Fibroblast of skin of right biceps (primary cell): ENCODE data around the gene ARL6IP6.
"Not testable (repeated sequence)": the region's sequence is repeated elsewhere in the genome, so short reads cannot be mapped to it uniquely, and the experiment has no call there.

Source experiments
- DNase-seq: peaks from one replicate; pipeline ENCODE4 v3.0.0-alpha.2; 2013

The ARL6IP6 gene

DNA sequence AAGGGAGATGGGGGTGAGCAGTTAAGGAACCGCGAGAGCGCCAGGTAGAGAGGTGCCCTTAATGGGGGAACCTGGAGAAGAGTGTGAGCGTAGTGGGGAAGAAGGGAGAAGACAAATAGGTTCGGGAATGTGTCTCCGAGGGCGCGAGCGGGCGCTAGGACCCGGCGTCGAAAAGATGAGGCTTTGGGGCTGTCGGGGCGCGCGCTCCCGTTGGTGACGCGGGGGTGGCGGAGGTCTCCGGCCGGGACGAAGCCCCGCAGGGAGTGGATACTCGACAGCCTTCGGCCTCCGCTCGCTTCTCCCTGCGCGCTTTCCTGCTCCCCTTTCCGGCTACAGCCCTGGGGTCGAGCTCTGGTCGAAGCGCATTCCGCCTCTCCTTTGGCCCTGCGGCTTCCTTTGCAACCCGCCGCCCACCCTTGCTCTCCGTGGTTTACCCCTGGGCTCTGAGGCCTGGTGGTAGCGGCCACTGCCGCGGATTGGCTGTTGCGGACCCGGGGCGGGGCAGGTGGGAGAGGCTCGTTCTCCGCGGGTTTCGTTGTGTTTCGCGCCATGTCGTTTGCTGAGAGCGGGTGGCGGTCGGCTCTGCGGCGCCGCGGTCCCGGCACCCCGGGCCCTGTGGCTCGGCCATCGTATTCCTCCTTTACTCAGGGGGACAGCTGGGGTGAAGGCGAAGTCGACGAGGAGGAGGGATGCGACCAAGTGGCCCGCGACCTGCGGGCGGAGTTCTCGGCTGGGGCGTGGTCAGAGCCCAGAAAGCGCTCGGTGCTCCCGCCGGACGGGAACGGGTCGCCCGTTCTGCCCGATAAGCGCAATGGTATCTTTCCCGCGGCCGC lies at the start of gene ARL6IP6:
TSS of gene ARL6IP6 (plus strand) at position 545 of the 833 bp plus-strand sequence. CDS start at position 550, 5 bp downstream.
- peak; percentile 92 for DNase-seq

DNA sequence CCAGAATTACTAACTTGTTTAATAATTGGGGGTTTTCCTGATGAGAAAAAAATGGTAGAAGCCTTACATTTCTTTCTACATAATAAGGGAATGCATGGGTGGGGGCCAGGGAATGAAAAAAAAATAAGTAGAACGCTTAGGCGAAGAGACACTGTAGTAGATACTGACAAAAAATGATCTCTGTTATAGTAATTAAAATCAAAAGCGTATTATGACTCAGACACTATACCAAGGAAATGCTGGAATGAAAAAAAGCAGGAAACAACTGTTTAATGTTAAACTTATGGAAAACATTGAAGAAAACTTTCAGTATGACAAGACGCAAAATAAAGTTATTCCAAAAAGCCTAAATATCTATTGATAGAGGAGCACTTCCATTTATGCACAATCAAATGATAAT lies 44.1 kb upstream of the ARL6IP6 start:
- DNase-seq: no peak

DNA sequence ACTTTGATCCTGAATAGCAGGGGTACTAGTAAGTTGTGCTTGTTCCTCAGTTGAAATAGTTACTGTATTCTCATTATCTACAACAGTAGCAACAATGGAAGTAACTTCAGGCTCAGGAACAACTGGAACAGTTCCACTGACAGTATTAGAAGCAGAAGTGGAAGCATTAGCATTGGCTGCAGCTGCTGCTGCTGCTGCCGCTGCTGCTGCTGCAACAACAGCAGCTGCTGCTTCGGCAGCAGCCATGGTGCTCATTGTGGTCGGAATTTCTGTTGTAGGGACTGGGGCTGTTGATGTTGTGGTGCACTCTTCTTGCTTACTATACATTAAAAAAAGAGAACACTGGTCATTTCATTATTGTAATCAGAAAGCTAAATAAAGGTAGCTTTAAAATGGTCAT lies 42.0 kb upstream of the ARL6IP6 start:
- no peak for DNase-seq

DNA sequence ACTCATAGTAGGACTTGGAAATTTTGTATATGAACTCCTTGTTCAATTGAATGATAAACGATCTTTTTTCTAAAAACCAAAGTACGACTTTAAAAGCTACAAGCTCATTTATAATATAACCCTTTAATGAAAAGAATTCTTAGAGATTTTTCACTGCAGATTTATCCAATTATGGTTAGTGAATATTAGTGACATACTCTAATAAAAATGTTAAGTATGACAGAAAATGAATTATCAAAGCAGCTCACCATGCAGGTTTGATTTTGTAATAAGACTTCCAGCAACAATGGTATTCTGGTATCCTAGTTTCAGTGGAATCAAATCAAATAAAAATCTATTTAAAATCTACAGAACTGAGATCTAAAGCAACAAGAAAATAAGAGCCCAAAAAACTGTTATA lies 39.6 kb upstream of the ARL6IP6 start:
- DNase-seq: peak; percentile 5

DNA sequence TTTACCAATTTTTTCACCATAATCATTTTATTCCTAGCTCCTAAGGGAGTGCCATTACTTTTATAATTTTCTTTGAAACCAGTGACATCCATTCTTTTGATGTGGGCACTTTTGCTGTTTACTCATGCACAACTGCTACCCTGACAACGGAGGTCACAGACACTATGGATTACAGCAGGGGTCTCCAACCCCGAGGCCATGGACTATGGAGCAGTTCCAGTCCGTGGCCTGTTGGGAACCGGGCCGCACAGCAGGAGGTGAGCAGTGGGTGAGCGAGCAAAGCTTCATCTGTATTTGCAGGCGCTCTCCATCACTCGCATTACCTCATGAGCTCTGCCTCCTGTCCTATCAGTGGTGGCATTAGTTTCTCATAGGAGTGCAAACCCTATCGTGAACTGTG lies 35.8 kb upstream of the ARL6IP6 start:
- no peak for DNase-seq

DNA sequence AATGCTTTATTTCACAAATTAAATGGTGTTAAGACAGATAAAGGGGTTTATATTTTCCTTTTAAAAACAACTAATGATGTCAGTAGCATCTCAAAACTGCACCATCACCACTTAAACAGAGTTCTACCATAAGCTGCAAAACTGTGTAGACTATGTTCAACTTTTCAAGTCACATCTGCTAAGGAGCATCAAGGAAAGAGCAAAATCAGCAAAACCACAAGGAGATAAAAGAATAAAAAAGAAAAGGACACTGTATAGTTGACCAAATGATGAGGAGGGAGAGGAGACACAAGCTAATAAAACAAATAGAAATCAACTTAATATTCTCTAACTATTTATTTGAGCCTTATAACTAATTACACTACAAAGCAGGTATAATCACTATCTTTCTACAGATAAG lies 35.0 kb upstream of the ARL6IP6 start:
- no peak for DNase-seq

DNA sequence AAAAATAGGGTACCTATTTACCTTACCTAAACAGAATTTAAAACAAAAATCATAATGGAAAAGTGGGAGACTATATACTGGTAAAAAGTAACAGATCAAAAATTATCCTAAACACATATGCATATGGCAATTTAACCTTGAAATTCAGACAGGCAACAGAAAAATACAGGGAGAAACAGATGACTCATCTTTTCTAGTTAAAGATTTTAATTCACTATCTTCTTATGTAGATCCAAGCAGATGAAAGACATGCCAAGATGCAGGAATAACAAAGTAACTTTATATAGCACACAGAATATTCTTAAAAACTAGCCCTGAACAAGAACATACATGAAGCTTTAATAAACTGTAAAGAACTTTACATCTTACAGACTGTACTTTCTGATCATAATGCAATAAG lies 32.1 kb upstream of the ARL6IP6 start:
- DNase-seq: no peak

DNA sequence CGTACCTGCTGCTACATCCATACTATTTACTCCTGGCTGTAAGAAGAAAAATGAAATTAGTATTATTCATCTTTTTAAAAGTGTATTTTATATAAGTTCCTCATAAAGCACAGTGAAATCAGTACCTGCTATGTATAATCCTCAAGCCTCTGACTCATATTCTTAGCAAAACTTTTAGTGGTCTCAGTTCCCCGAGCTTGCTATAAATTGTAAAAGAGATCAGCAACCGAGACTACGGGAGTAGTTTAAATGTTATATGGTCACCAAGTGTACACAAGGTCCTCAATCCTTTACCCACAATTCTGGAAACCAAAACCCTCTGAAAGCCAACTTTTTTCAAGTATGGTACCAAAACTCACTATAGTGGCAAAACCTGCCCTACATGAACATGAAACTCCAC lies 25.4 kb upstream of the ARL6IP6 start:
- DNase-seq: no peak

DNA sequence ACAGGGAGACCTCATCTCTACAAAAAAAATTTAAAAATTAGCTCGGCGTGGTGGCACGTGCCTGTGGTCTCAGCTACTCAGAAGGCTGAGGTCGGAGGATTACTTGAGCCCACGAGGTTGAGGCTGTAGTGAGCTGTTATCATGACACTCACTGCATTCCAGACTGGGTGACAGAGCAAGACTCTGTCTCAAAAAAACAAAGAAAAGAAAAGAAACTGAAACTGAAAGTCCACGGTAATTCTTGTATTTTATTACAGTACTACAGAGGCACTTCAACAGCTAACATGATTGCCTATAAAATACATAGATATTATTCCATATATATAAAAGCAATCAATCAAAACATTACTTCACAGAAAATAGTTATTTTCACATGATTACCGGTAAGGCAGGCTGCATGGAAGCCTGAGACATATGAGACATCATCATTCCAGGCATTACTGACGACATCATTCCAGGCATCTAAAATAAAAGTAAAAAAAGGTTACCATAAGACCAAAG lies 24.2 kb upstream of the ARL6IP6 start:
- peak; percentile 77 for DNase-seq

DNA sequence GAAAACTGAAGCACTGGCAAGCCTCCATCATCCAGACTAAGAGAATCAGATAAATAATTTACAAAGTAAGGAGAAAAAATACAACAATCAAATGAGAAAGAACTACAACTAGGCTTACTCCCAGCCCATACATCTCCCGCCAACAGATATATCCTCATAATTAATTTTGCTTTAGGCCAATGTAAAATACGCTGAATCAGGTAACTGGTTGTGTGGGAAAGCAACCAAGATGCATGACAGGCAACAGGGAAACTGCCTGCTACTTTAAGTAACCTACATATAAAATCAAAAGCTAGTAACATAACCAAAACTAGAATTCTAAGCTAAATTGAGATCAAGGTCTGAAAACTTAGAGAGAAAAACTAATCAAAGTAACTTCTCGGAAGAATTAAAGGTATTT lies 22.7 kb upstream of the ARL6IP6 start:
- DNase-seq: no peak

DNA sequence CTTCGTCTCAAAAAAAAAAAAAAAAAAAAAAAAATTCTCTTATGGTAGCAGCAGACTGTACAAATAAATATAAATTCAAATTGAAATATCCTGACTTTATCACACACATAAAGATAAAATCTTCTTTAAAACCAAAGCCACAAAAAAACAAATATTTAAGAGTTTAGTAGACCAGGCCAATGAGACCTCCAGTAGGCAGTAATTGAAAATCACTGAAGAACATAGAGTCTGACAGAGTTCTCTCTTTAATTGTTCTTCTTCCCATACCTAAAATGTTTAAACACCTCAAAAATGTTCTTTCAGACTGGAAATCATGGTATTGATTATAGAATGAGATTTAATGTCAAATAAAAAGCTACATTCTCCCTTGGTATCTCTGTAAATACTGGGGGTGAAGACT lies 21.9 kb upstream of the ARL6IP6 start:
- DNase-seq: peak; percentile 25

DNA sequence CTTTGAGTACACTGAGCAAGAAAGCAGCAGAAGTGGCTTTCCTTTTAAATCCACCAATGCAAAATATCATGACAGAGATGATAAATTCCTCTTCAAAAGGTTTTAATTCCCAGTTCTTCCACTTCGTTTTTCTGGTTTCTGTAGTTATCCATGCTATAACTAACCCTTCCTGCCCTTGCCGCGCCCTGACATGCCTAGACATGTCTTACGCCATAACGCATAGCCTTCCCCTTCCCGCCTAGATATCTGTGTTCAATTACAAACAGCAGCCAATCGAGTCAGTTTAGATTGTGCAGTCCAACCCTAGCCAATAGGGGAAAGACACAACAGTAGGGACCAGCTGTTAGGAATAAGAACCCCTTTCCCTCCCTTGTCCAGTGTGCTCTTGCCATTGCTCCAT lies 17.2 kb upstream of the ARL6IP6 start:
- DNase-seq: no peak

DNA sequence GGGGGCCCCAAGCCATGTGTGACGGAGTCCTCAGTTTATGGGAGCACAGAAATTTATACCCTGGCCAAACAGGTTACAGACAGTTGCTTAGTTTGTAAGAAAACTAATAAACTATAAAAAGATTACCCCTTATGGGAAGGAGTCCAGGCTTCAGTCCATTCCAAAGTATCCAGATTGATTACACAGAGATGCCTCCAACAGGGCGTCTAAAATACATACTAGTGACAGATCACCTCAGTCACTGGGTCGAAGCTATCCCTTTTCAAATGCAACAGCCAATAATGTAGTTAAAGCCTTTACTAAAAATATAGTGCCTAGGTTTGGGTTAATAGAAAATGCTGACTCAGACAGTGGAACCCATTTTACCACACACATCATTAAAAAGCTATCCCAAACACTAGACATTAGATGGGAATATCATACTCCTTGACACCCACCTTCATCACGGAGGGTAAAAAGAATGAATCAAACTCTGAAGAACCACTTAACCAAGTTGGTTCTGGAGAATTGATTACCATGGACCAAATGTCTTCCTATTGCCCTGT lies 11.9 kb upstream of the ARL6IP6 start:
- DNase-seq: no peak

DNA sequence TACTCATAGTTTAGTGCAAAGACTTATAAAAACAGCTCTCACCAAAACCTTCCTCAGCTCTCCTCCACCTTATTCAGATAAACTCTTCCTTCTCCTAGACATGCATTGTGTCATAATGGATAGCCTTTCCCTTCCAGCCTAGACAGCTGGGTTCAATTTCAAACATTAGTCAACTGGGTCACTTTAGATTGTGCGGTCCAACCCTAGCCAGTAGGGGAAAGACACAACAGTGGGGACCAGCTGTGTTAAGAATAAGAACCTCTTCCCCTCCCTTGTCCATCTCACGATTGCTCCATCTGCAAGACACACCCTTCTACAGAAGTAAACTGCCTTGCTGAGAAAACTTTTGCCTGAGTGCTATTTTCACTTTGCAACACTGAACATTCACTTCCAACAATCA lies 9.7 kb upstream of the ARL6IP6 start:
- DNase-seq: no peak

DNA sequence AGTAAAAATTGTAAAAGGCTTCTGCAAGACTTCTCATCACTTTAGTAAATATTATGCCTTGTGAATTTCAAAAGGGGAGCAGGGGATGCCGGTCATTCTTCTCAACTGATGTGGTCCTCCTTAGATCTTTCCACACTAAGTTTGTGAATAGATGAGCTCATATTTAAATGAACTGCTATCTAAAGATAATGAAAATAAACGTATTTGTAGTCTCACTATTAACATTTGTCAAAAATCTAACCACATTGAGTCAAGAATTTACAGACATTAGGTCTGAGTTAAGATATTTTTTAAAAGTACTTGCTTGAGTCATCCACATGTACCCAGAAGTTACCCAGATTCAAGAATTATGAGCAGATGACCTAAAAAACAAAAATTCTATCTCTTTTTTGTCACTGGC lies 7.7 kb upstream of the ARL6IP6 start:
- DNase-seq: peak; percentile 34

DNA sequence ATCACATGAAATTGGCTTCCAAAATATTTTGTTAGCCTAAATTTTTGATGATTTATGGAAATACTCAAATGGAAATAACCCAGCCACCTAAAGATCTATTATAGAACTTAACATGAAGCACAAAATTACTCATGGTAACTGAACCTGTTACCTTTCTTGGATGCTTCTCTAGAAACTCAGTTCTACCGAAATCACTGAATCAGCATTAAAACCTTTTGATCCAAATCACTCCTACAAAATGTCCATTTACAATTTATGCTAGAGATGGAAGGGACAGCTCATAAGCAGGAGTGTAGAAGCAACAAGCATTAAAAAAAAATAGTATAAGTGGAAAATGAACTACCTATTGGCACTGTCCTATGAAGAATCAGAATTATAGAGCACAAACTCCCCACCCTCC lies 3.3 kb upstream of the ARL6IP6 start:
- no peak for DNase-seq

DNA sequence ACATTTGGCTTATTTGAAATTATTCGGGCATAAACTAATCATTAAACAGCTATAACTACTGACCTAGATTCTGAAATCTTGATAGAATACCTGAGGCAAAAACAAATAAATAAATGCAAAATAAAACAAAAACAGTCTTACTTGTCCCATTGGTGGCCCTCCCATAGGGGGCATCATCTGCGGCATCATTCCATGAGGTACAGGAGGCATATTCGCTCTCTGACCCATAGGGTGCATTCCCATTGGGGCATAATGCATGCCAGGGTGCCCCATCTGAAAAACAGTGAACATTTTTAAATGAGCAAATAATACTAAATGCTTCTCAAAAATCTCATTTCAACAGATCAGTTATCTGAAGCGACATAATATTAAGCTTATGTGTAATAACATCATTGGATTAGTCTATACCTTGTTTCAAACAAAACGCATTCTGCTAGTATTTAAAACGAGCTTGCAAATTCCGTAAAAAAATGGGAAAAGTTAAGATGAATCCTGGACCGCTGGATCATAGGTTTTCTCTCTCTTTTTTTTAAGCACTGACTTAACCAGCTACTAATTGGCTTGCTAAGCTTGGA lies 2.5 kb upstream of the ARL6IP6 start:
- peak; percentile 30 for DNase-seq

DNA sequence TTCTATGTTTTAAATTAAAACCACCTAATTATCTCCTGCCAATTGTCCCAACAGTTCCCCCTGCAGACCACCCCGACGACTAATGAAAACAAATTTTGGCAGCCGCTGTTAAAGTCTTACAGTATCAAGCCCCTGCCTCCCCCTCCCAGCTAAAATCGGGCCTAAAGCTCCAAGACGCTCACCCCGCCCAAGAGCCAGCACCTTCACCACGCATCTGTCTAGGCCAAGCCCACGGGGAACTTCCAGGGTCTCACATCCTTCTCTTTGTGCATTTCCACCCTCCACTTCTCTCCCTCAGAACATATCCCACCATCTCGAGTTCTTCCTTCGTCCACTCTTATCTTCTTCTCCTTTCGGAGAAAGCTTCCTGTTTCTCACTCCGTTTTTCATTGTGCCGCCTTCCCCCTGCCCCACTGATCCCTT lies 1.6 kb upstream of the ARL6IP6 start:
- peak; percentile 24 for DNase-seq

DNA sequence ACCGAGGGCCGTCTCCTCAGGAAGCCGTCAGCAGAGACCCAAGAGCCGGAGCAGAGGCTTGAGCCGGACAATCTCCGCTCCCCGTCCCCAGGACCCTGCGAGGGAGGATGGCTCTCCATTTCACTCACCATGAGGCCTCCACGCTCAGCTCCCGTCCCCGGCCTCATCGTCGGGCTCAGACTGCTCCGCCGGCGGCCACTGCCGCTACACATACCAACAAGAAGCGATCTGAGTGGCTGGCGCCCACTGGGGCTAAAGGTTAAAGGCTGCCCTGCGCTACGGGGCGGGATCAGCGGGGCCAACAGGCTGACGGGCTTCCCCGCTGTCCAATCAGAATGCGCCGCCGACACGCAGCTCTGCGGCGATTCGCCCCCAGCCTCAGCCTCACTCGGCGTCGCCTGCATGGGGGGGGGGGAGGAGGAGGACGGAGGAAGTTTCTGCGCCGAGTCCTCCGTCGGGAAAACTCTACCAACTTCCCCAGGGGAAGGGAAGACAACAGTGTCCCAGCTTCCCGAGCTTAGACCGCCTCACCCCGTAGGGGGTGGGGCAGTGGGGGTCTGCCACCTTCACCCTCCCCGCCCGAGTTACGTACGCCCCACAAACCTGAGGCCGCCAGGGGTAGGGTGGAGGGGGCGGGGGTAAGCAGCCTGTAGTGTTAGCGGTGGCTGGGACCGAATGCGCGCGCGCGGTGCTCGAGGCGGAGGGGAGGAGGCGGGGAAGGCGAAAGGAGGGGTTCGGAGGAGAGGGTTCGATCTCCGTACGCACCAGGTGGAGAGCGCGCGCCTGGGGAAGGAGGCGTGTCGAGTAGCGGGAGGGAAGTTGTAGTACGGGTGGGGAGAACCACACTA lies 968 bp upstream of the ARL6IP6 start, which contains the start of gene PRPF40A:
TSS of gene PRPF40A (minus strand) at position 234 of the 848 bp plus-strand sequence. CDS start at position 212, 22 bp downstream.
- DNase-seq: peak; percentile 98

DNA sequence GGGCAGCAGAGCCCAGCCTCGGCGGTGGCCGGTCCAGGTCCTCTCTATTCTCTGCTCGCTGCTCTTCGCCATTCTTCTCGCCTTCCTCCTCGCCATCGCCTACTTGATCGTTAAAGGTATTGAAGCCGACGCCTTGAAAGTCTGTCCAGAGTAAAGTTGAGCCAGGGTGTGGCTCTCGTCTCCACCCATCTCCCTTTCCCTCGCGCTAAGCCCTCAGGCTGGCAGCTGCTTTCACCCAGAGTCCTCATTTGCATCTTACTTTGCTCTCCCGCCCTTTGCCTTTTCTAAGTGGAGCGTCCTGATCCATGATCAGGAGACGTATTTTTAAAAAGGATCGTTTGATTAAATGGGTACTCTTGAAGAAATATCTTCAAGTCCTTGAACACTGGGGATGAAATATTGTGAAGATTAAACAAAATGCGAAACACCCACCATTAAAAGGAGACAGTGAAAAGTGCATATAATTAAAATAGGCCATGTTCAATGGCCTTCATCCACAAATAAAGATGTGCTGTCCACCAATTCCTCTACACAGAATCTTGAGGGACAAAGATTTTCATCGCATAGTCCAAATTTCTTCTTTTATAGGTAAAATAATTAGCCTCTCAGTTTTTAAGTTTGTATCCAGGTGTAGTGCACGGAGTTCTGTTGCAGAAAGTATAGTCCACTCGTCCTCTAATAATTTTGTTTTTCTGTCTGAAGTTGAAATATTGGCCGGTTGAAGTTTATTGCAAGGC lies 657 bp downstream of the ARL6IP6 start:
- DNase-seq: peak; percentile 25

DNA sequence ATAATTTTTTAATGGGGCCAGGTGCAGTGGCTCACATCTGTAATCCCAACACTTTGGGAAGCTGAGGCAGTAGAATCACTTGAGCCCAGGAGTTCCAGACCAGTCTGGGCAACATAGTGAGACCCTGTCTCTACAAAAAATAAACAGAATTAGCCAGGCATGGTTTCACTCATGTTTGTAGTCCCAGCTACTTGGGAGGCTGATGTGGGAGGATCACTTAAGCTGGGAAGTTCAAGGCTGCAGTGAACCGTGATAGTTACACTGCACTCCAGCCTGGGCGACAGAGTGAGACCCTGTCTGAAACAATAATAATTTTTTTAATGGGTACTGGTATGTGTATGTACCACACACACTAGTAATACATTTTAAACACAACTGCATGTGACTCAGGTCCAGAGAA lies 2.4 kb downstream of the ARL6IP6 start:
- no peak for DNase-seq

DNA sequence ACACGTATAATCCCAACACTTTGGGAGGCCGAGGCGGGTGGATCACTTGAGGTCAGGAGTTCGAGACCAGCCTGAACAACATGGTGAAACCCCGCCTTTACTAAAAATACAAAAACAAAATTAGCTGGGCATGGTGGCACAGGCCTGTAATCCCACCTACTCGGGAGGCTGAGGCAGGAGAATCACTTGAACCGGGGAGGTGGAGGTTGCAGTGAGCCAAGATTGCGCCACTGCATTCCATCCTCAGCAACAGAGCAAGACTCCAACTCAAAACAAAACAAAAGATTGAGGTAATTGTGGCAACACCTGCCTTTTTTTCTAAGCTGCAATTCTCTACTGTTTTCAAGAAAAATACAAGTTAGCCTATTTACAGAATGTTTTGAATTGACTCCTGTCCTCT lies 4.2 kb downstream of the ARL6IP6 start:
- not testable (repeated sequence) for DNase-seq
